GM19023 (cell line): ENCODE results near the gene PGLYRP2.

Experiments
- ATAC-seq: cut with Tn5 transposase; IDR thresholded peaks from one replicate; pipeline ENCODE4 v1.9.1; 2021; ENCODE audit warnings: mild to moderate bottlenecking, moderate library complexity; ENCODE audit not compliant: unreplicated experiment

PGLYRP2 gene

DNA sequence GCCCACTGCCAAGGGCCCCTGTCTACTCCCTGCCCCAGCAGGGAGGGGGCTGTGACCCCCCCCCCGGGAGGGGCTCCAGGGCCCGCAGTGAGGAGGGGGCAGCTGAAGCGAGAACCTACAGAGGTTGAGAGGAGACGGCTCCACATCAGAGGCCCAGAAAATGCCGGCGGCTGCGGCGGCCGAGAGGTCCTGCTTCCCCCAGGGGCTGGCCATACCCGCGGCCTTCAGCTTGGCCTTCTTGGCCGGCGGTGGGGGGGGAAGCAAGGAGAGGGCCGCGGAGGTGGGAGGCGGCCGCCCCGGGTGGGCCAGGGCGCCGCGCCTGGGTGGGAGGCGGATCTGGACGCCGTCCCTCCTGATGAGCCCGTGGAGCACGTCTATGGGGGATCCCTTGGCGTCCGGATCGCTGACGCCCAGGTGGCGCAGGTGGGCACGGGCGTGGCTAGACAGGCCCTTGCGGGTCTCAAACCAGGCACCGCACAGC is 51.3 kb downstream of the PGLYRP2 start:
- ATAC-seq = no peak

DNA sequence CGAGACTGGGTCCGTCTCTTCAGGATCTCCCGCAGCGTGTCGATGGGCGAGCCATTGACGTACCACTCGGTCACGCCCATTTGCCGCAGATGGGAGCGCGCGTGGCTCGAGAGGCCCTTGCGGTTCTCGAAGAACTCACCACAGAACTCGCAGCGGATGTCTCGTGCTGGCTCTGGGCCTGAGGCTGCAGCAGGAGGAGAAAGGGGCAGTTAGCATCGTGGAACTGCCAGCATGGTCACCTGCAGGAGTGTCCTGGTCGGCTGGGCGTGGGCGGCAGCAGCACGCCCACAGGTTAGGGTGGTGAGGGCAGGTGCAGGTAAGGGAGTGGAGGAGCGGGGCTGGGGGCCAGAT is 52.0 kb downstream of the PGLYRP2 start:
- ATAC-seq = no peak

- ATAC-seq = no peak
Measured at GRCh38 chr19:15426485-15427349, 52.6 kb downstream of the PGLYRP2 start.

DNA sequence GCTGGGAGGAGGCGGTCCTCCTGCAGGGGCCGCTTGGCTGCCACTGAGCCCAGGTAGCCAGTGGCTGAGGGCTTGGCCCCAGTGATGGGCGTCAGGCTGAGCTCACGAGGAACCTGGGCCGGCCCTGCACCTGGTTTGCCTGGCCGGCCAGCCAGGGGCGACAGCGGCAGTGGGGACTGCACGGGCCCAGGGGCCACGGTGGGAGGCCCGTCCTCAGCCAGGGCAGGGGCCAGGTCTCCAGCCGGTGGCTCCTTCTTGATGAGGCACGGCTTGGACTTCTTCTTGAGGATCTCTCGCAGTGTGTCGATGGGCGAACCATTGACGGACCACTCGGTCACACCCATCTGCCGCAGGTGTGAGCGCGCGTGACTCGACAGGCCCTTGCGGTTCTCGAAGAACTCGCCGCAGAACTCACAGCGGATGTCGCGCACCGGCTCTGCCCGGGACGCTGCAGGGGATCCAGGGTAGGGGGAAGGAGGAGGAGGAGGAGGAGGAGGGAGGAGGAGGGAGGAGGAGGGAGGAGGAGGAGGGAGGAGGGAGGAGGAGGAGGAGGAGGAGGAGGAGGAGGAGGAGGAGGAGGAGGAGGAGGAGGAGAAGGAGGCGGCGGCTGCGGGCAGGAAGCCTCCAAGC is 53.9 kb downstream of the PGLYRP2 start:
- ATAC-seq = no peak

GRCh38 chr19:15424692-15425272 is 54.5 kb downstream of the PGLYRP2 start:
- no peak for ATAC-seq

- ATAC-seq = no peak
Measured at GRCh38 chr19:15424121-15424520, 55.2 kb downstream of the PGLYRP2 start.

DNA sequence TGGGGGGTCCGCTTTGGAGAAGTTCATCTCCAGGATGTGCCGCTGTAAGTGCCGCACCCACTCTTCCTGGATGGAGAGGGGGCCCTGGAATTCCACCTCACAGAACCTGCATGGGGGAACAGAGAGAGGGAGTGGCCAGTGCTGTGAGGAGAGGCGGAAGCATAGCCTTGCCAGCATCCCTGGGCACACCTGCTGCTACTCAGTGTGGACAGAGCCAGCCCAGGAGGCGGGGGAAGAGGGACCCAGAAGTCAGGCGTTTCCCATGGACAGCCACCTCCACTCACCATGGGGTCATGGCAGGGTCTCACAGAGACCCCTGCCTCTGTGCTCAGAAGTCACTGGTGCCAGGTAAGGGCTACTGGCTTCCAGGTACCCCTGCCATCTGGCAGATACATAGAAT is 56.2 kb downstream of the PGLYRP2 start:
- ATAC-seq = no peak

DNA sequence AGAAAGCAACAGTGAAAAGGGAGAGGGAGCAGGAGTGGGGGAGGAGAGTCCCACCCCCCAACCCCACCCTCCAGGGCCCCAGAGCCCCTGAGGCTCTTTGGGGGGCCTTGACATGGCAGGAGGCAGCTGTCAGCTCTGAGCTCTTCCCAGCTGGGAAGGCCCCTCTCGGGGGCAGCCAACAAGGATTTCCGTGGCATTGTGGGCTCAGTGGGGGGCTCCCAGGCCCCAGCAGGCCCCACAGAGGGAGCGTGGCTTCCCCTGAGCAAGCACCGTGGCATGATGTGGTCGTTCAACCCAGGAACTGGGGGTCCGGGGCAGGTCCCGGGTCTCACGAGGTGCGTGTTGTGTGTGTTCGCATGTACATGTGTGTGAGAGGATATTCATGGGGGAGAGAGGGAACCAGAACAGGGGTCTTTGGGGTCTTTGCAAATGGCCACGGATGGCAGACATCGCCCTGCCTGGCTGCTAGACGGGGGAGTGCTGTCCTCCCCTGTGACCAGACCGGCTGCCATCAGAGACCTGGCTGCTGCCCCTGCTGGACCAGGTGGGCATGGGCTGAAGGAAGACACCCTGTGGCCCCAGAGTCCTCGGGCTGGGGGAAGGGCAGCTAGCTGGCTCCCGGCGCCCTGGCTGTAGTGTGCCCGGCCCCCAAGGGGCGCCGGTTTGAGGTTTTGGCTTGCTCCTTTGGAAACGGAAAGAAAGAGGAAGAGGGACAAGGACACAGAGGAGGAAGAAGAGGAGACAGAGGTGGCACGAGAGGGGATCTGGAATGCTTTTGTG is 56.8 kb downstream of the PGLYRP2 start:
- no peak for ATAC-seq

DNA sequence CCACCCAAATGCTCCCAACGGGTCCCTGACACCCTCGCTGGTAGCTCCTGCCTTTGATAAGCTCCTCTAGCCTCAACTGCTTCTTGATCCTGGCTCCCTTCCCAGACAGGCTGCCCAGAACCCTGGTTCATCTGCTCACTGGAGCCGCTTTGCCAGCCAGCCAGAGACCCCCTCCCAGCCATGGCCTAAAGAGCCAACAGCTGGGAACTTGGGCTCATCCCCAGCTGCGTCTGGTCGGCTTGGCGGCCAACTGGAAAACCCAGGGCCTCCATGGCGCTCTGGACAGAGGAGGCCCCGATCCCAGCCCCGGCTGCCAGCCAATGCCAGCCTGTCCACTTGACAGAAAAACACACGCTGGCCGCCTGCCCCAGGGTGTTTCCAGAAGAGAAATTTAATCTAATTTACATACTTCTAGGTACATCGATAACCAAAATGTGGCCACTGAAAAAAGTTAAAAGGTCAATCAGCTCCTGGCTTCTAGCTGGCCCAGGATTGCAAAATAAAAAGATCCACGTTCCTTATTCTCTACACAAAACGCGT is 57.5 kb downstream of the PGLYRP2 start:
- ATAC-seq = no peak

DNA sequence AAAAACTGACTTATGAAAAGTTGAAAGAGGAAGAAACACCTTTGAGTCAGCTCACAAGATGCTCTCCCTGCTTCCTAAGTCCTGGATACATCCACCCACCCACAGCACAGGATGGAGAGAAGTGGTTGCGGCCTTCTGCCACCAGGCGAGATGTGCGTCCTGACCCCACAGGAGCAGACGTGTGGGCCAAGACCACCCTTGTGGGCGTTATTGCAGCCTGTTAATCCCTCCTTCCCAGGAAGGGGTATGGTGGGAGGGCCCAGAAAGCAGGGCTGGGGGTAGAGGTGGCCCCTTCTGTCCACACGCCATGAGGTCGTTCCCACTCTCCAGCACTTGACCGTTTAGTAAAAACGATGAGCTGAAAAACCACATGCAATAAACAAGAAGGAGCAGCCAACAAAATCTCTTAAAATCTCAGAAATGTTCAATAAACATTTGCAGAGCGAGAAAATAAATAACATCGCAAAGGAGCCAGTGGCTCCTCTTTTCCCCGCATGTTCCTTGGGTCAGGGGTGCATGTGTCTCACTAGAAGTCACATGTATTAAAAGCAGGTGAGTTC is 58.1 kb downstream of the PGLYRP2 start:
- ATAC-seq = no peak

DNA sequence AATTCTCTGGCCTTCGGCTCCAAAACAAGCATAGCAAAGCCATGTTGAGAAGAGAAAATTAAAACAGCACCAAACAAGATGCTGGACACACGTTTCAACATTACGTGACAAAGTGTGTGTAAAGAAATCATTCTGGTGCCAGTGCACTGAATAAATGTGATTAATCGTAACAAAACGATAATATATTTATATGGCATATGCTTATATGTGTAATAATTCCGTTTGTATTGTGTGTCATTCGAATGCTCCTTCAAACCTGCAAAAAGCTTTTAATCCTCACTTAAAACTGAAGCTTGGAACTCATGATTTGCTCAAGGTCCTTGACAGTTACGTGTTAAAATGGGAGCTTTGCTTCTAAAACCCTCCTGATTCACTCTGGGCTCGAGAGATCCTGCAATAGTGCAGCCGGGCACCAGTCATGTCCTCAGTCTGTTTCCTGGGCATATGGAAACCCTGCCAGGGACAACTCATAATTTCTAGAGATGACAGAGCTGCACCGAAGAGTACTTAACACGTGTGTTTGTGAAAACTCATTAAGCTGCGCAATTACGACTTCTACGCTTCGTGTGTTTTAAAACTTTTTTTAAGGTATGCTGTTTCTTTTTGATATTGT is 59.8 kb downstream of the PGLYRP2 start:
- ATAC-seq = no peak
